HG03354 (cell line): ENCODE results near the gene OSM.
A peak's percentile ranks its signal among the peaks of the same experiment; 100 is the strongest.

ENCODE experiments used
- ATAC-seq: cut with Tn5 transposase; IDR thresholded peaks from one replicate; pipeline ENCODE4 v1.9.1; 2021; ENCODE audit warnings: mild to moderate bottlenecking; ENCODE audit not compliant: unreplicated experiment, poor library complexity, severe bottlenecking

The OSM gene

GRCh38 chr22:30299322-30299721 is 32.7 kb upstream of the OSM start:
- no peak for ATAC-seq

GRCh38 chr22:30297991-30298701 is 31.5 kb upstream of the OSM start:
- ATAC-seq = no peak

GRCh38 chr22:30297276-30297990 is 30.8 kb upstream of the OSM start:
- no peak for ATAC-seq

GRCh38 chr22:30296833-30297232 is 30.2 kb upstream of the OSM start:
- no peak for ATAC-seq

- no peak for ATAC-seq
Observed at GRCh38 chr22:30296324-30296723, 29.7 kb upstream of the OSM start.

GRCh38 chr22:30295576-30295975 is 28.9 kb upstream of the OSM start:
- no peak for ATAC-seq

GRCh38 chr22:30294830-30295229 is 28.2 kb upstream of the OSM start:
- no peak for ATAC-seq

- ATAC-seq = no peak
Observed at GRCh38 chr22:30294066-30294465, 27.4 kb upstream of the OSM start.

- no peak for ATAC-seq
Observed at GRCh38 chr22:30293026-30293425, 26.4 kb upstream of the OSM start.

- ATAC-seq = no peak
Observed at GRCh38 chr22:30292069-30292970, 25.7 kb upstream of the OSM start.

- ATAC-seq = no peak
Observed at GRCh38 chr22:30291058-30291892, 24.6 kb upstream of the OSM start.

- no peak for ATAC-seq
Observed at GRCh38 chr22:30290342-30291057, 23.8 kb upstream of the OSM start.

- peak; percentile 13 for ATAC-seq
Observed at GRCh38 chr22:30289980-30290313, 23.3 kb upstream of the OSM start.

GRCh38 chr22:30289141-30289979 is 22.7 kb upstream of the OSM start, which contains the start of gene CASTOR1:
Gene CASTOR1, minus strand, starts transcription at chr22:30289505. Its CDS starts 8 bp downstream, at chr22:30289497.
- peak; percentile 71 for ATAC-seq

GRCh38 chr22:30288419-30289140 is 21.9 kb upstream of the OSM start:
- no peak for ATAC-seq

- peak; percentile 33 for ATAC-seq
Observed at GRCh38 chr22:30287648-30288418, 21.2 kb upstream of the OSM start.
